GM12878 (cell line): ENCODE results near the gene BLOC1S3. TPM values are rescaled to one million over a fixed set of nuclear protein-coding genes. Genes with fewer than 3 reads are reported as not detected.

Source experiments
- ATAC-seq: fragments of 200-7000 bp; cut with Tn5 transposase; 3 replicates; pipeline ENCODE4 v1.9.1; 2020; ENCODE audit warnings: mild to moderate bottlenecking, moderate library complexity
- BruUV-seq: library from RNA; stranded (reverse); fragments of 400-500 nt; replicated peaks from 2 replicates; lab custom pipeline; 2021; lab: Mats Ljungman, UMichigan
- CTCF ChIA-PET: fragments of 300-600 bp; sonication (Branson Sonifier 250); formaldehyde crosslinking; extraction: SDS; loops from one replicate; lab custom pipeline; 2021; ENCODE audit warnings: inconsistent platforms; lab: Yijun Ruan, JAX
- POLR2A ChIA-PET: fragments of 350-600 bp; formaldehyde crosslinking; extraction: SDS; loops from one replicate; lab custom pipeline; 2021; ENCODE audit warnings: inconsistent platforms; lab: Charles Lee
- RAD21 ChIA-PET: fragments of 300-600 bp; sonication (Branson Sonifier 250); formaldehyde crosslinking; loops from one replicate; lab custom pipeline; 2023; ENCODE audit warnings: antibody characterized with exemption; ENCODE audit not compliant: unreplicated experiment; lab: Charles Lee
- SMC1A ChIA-PET: fragments of 300-600 bp; sonication (Branson Sonifier 250); formaldehyde crosslinking; loops from one replicate; lab custom pipeline; 2023; ENCODE audit not compliant: unreplicated experiment, uncharacterized antibody; lab: Charles Lee
- DNase-seq: peaks from one replicate; pipeline ENCODE4 v3.0.0-alpha.2; 2011; ENCODE audit warnings: low read depth, low spot score
- FAIRE-seq: peaks from 3 replicates; lab custom pipeline; 2011; peaks lifted over from hg19 to GRCh38; lab: Jason Lieb, UNC
- H2AFZ ChIP-seq: 2 replicates; pipeline ENCODE4 v1.6.0; 2011; ENCODE audit warnings: low read depth, low read length, control low read depth; ENCODE audit not compliant: control insufficient read depth
- H3K27ac ChIP-seq: 2 replicates; pipeline ENCODE4 v1.5.1; 2011; ENCODE audit warnings: control low read depth; ENCODE audit not compliant: control insufficient read depth, insufficient read depth
- H3K27me3 ChIP-seq, 2 experiments: replicated peaks in 1 of 2; 2 replicates each; pipeline versions ENCODE4 v1.6.0 to v1.6.1; 2011; ENCODE audit warnings: low read length in 1 of 2; ENCODE audit not compliant: control insufficient read depth in 2 of 2, insufficient read depth in 2 of 2
- H3K36me3 ChIP-seq, 2 experiments: 2 replicates each; pipeline ENCODE4 v1.5.1; 2011; ENCODE audit warnings: low read length in 1 of 2; ENCODE audit not compliant: control insufficient read depth in 2 of 2, insufficient read depth in 2 of 2
- H3K4me1 ChIP-seq: 2 replicates; pipeline ENCODE4 v1.6.1; 2011; ENCODE audit warnings: mild to moderate bottlenecking, low read length, moderate library complexity, mixed read lengths; ENCODE audit not compliant: control insufficient read depth, insufficient read depth
- H3K4me2 ChIP-seq: 2 replicates; pipeline ENCODE4 v1.6.0; 2011; ENCODE audit warnings: control low read depth; ENCODE audit not compliant: control insufficient read depth, insufficient read depth
- H3K4me3 ChIP-seq: fragments of 200-600 bp; sonication (generic); 2 replicates; pipeline ENCODE4 v1.5.1; 2016
- H3K79me2 ChIP-seq: 2 replicates; pipeline ENCODE4 v1.6.0; 2011; ENCODE audit warnings: low read length; ENCODE audit not compliant: control insufficient read depth, insufficient read depth
- H3K9ac ChIP-seq: 2 replicates; pipeline ENCODE4 v1.8.0; 2011; ENCODE audit warnings: low read length, control low read depth, mixed read lengths; ENCODE audit not compliant: control insufficient read depth, insufficient read depth
- H3K9me3 ChIP-seq: replicated peaks from 3 replicates; pipeline ENCODE4 v1.5.1; 2011; ENCODE audit warnings: mild to moderate bottlenecking, low read length; ENCODE audit not compliant: control insufficient read depth, insufficient read depth
- H4K20me1 ChIP-seq: 2 replicates; pipeline ENCODE4 v1.6.0; 2011; ENCODE audit not compliant: control insufficient read depth, insufficient read depth
- BHLHE40 ChIP-seq, 2 experiments: fragments of 450-650 bp in 1 of 2; IDR thresholded peaks; 2 replicates each; pipeline ENCODE4 v1.6.1; 2011 to 2017; ENCODE audit warnings: low read depth in 2 of 2, borderline replicate concordance in 1 of 2, improper control_type of control experiment in 1 of 2, low read length in 1 of 2, mild to moderate bottlenecking in 1 of 2
- CHD2 ChIP-seq: IDR thresholded peaks from 2 replicates; pipeline ENCODE4 v1.6.1; 2011; ENCODE audit warnings: low read depth, low read length, improper control_type of control experiment, borderline replicate concordance
- FOXM1 ChIP-seq: IDR thresholded peaks from 2 replicates; pipeline ENCODE4 v1.6.1; 2012; ENCODE audit warnings: low read depth, mild to moderate bottlenecking, inconsistent platforms, low read length, moderate library complexity
- GATAD2B ChIP-seq: fragments of 450-650 bp; conservative IDR thresholded peaks from 2 replicates; pipeline ENCODE4 v1.6.1; 2017; ENCODE audit warnings: low read depth, mild to moderate bottlenecking, moderate library complexity
- KDM1A ChIP-seq: fragments of 200-600 bp; sonication (generic); IDR thresholded peaks from 2 replicates; pipeline ENCODE4 v1.6.1; 2016; ENCODE audit warnings: borderline replicate concordance
- LARP7 ChIP-seq: fragments of 450-650 bp; IDR thresholded peaks from 2 replicates; pipeline ENCODE4 v1.6.1; 2017; ENCODE audit warnings: mild to moderate bottlenecking
- MEF2B ChIP-seq: fragments of 450-650 bp; IDR thresholded peaks from 2 replicates; pipeline ENCODE4 v1.6.1; 2018; ENCODE audit warnings: mild to moderate bottlenecking, moderate library complexity; ENCODE audit not compliant: partially characterized antibody, poor library complexity, severe bottlenecking
- POLR2A ChIP-seq: IDR thresholded peaks from 2 replicates; pipeline ENCODE4 v1.6.1; 2011; ENCODE audit warnings: low read depth, mild to moderate bottlenecking, low read length
- SMARCA5 ChIP-seq: fragments of 450-650 bp; IDR thresholded peaks from 2 replicates; pipeline ENCODE4 v1.6.1; 2017; ENCODE audit warnings: mild to moderate bottlenecking
- TAF1 ChIP-seq: IDR thresholded peaks from 2 replicates; pipeline ENCODE4 v1.6.1; 2011; ENCODE audit warnings: mild to moderate bottlenecking, low read depth, low read length, borderline replicate concordance
- ZBED1 ChIP-seq: IDR thresholded peaks from 2 replicates; pipeline ENCODE4 v1.6.1; 2016; ENCODE audit warnings: borderline replicate concordance
- WGBS: methylation state at CpG from one replicate; pipeline ENCODE4 v1.1.6; 2016; ENCODE audit warnings: low lambda C conversion rate; ENCODE audit not compliant: insufficient replicate concordance, insufficient coverage; ENCODE audit errors: missing lambda C conversion rate; 5-methylcytosine and 5-hydroxymethylcytosine counted together
- in situ Hi-C: fragments of 300-500 bp; cut with MboI; formaldehyde crosslinking; loops from 9 replicates; pipeline ENCODE4 v1.14.3; 2018; ENCODE audit warnings: mixed read lengths
- intact Hi-C: fragments of 100-400 bp; cut with micrococcal nuclease; formaldehyde crosslinking; loops from one replicate; pipeline ENCODE4 v1.14.2; 2022; ENCODE audit not compliant: unreplicated experiment
- polyA plus RNA-seq, 11 experiments: library from polyadenylated mRNA; depleted of rRNA in 4 of 11; unstranded in 6 of 11; stranded (reverse) in 5 of 11; fragments of >200 nt; fragmentation: Nextera tagmentation in 4 of 11; fragmentation: Illumina TruSeq in 1 of 11; extraction: Ambion mirVana in 4 of 11; extraction: Trizol in 1 of 11; gene quantifications; 1 replicate in 1 of 11; 2 replicates in 10 of 11; pipeline versions ENCODE4 v1.2.1 to v1.2.3, GENCODE V29; 2011 to 2016; ENCODE audit warnings: inconsistent platforms in 2 of 11, missing spikeins in 2 of 11, low read depth in 1 of 11
- total RNA-seq, 4 experiments: library from RNA; depleted of rRNA in 3 of 4; stranded (reverse); fragments of >200 nt in 3 of 4; fragmentation: Illumina TruSeq in 1 of 4; extraction: Trizol in 1 of 4; gene quantifications; 2 replicates each; pipeline versions ENCODE4 v1.2.1 to v1.2.3, GENCODE V29; 2013 to 2021
- TF ChIP-seq, protein P1 (sequence below): fragments of 450-650 bp; conservative IDR thresholded peaks from 2 replicates; pipeline ENCODE4 v1.6.1; 2017; ENCODE audit warnings: mild to moderate bottlenecking, moderate library complexity

The BLOC1S3 gene
- total and polyA plus RNA-seq, 10 of the 15 experiments (the other 5 are each of a cell fraction or from before 2014, with no cell fraction given) = 3.6 to 18.3 (median 10.4) TPM

DNA sequence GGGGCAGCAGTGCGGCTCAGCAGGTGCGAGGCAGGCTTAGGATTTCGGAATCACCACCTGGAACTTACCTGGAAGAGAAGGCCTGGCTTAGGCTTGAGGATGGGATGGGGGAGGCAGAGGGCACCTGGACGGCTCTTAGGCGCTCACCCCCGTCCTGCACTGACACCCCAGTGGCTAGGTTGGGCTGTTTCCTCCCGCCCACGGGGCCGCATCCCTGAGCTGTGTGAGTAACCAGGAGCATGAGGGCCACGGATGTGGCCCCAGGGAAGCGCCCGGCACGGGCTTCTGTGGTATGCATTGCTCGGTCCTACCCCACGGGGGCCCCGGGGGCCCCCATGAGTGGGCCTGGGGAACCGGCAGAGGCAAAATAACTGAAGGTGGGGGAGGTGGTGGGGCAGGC, 15.4 kb upstream of the BLOC1S3 start:
- no peak overlapping the region for H3K4me3 ChIP-seq

DNA sequence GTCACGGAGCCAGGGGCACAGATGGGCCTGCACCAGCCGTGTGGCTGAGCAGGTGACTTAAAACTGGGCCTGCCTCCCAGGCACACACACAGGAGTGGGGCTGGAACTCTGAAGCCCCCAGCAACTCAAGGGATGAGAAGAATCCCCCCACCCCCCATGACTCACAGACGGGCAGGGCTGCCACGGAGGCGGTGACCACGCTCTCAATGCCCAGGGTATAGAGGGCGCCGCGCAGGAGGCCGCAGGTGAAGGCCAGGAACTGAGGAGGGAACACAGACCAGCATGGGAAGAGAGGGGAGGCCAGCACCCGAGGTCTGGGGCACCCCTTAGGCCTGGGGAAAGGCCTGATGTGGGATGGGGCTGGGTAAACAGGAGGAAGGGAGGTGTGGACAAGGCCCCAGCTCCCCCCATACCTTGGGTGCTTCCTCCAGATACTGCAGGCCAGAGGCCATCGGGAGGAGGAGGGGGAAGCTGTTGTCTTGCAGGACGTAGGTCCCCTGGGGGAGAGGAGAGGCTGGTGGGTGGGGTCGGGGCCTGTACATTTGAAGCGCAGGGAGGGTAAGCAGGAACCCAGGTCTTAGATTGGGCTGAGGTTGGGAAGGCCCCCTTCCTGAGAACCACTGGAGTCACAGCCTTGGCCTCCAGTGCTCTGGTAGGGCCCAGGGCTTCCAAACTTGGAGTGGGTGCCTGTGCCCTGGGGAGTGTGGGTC, 14.7 kb upstream of the BLOC1S3 start:
- H3K27ac ChIP-seq = peak overlapping the region; percentile 64
- no TSS peak for BruUV-seq
- ChIA-PET POLR2A (interaction anchor here (0.5 to 3.0 kb wide), 6 partner anchors 10 to 125 kb away, joined by 3 to 26 read pairs (median 5); partner anchors contain the start of genes BLOC1S3 and TRAPPC6A), CTCF (interaction anchor here (0.6 to 1.9 kb wide), 11 partner anchors 14 to 162 kb away, joined by 3 to 18 read pairs (median 4); partner anchors contain the start of genes BLOC1S3 and TRAPPC6A), SMC1A (interaction anchor here (0.8 to 2.6 kb wide), 9 partner anchors 14 to 206 kb away, joined by 3 to 17 read pairs (median 4); partner anchors contain the start of genes BLOC1S3, PPP1R37 and TRAPPC6A), RAD21 (interaction anchor here (1.1 to 2.8 kb wide), 8 partner anchors 11 to 147 kb away, joined by 3 to 19 read pairs (median 8); partner anchors contain the start of genes BLOC1S3, PPP1R37 and TRAPPC6A)
- FAIRE-seq (no peak), DNase-seq (no peak), ATAC-seq (no peak)
- H3K9me3 ChIP-seq = no peaks in the 10 kb centered on the region
- peak overlapping the region; percentile 48 for H3K9ac ChIP-seq
- peak overlapping the region; percentile 67 for H2AFZ ChIP-seq
- no peaks in the 10 kb centered on the region for H3K36me3 ChIP-seq
- H3K4me2 ChIP-seq = peak overlapping the region; percentile 12
- intact Hi-C loops = loop anchor here (1.0 kb wide), 1 partner anchor 27 kb away; no protein-coding TSS in a partner anchor
- H3K4me3 ChIP-seq = no peak overlapping the region
- 0 out of 2 replicates have a peak, but pooled peaks have one; percentile 27 for TF ChIP-seq LARP7
- TF ChIP-seq, protein P1, sequence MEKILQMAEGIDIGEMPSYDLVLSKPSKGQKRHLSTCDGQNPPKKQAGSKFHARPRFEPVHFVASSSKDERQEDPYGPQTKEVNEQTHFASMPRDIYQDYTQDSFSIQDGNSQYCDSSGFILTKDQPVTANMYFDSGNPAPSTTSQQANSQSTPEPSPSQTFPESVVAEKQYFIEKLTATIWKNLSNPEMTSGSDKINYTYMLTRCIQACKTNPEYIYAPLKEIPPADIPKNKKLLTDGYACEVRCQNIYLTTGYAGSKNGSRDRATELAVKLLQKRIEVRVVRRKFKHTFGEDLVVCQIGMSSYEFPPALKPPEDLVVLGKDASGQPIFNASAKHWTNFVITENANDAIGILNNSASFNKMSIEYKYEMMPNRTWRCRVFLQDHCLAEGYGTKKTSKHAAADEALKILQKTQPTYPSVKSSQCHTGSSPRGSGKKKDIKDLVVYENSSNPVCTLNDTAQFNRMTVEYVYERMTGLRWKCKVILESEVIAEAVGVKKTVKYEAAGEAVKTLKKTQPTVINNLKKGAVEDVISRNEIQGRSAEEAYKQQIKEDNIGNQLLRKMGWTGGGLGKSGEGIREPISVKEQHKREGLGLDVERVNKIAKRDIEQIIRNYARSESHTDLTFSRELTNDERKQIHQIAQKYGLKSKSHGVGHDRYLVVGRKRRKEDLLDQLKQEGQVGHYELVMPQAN = no peak
- no peak for TF ChIP-seq GATAD2B
- TF ChIP-seq SMARCA5 = peak; percentile 28; the same call in 1 of the 2 replicates
- TF ChIP-seq CHD2 = 0 out of 2 replicates have a peak, but pooled peaks have one; percentile 3
- peak; percentile 44 for TF ChIP-seq MEF2B
- in situ Hi-C loops = no loop called here
- no peaks in the 10 kb centered on the region; a peak in 1 of 4 replicates for H3K27me3 ChIP-seq
- 75% methylated on average over 14 of the region's 15 CpGs for WGBS
- no peaks in the 10 kb centered on the region for H3K79me2 ChIP-seq
- no peaks in the 10 kb centered on the region for H4K20me1 ChIP-seq
- H3K4me1 ChIP-seq = peaks cover 18% of the 10 kb centered on the region

More for the DNA sequence above, 15.4 kb upstream of the BLOC1S3 start:
- no peak overlapping the region for H3K4me2 ChIP-seq
- ATAC-seq = no peak
- no peak for TF ChIP-seq FOXM1
- no peak for TF ChIP-seq POLR2A
- no peak for TF ChIP-seq BHLHE40 (IDR thresholded peaks at IDR 0.05; ENCODE audit: borderline replicate concordance in 1 of 2, low read depth in 2 of 2, low read length in 1 of 2)
- TF ChIP-seq ZBED1 = no peak
- TF ChIP-seq TAF1 = no peak
- TF ChIP-seq KDM1A = no peak
- TF ChIP-seq, all 136 proteins: peak for 0
- in situ Hi-C loops (no loop called here), intact Hi-C loops (no loop called here)
- 79% methylated on average over 17 of the region's 17 CpGs for WGBS
- H3K79me2 ChIP-seq = no peaks in the 10 kb centered on the region
- RAD21 ChIA-PET = interaction anchor here (2.8 kb wide), 1 partner anchor 15 kb away, joined by 19 read pairs; the partner anchor contains the start of genes BLOC1S3 and TRAPPC6A
- no TSS peak for BruUV-seq
- no peak overlapping the region for H3K9ac ChIP-seq
- H4K20me1 ChIP-seq = no peaks in the 10 kb centered on the region
- POLR2A ChIA-PET = interaction anchor here (1.9 to 3.0 kb wide), 2 partner anchors 15 to 26 kb away, joined by 17 to 26 read pairs; partner anchors contain the start of genes BLOC1S3 and TRAPPC6A
- H2AFZ ChIP-seq = no peak overlapping the region
- no peaks in the 10 kb centered on the region for H3K9me3 ChIP-seq
- CTCF ChIA-PET = no interaction called here
- no peaks in the 10 kb centered on the region; a peak in 1 of 4 replicates for H3K27me3 ChIP-seq
- SMC1A ChIA-PET = no interaction called here
- H3K27ac ChIP-seq = no peak overlapping the region
- FAIRE-seq (no peak), DNase-seq (no peak)
- H3K36me3 ChIP-seq = no peaks in the 10 kb centered on the region
- peaks cover 18% of the 10 kb centered on the region for H3K4me1 ChIP-seq
